HG02840 (cell line): Measurements from ENCODE around the gene PHF12.

ENCODE experiments used
- ATAC-seq: cut with Tn5 transposase; IDR thresholded peaks from one replicate; pipeline ENCODE4 v1.9.1; 2021; ENCODE audit warnings: mild to moderate bottlenecking, moderate library complexity, moderate number of reproducible peaks; ENCODE audit not compliant: unreplicated experiment, low FRiP score

PHF12 gene

DNA sequence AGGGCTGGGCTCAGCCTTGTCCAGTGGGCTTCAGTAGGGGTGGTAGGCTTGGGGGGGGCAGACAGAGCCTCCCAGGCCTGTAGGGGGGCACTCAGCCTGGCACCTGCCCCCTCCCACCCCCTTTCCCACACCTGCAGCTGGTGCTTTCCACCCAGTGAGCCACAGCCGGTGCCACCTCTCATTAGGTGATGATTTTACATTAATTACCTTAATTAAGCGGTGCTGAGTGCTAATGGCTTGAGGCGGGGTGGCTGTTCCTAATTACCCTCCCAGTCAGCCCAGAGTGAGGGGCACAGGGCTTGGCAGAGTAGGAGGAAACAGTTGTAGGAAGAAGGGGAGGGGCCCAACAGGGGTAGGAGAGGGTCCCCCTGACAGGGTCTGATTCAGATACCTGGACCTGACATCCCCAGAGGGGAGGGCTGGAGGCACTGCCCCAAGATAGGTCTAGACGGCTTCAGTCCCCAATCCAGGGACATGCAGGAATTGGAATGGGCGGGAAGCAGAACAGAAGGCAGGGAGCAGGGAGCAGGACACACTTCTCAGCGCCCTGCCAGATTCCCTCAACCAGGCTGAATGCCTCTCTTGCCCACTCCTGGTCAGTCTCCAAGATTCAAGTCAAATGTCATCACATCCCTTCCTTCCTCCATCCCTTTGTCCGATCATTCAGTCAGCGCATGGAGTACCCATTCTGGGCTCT lies 26.5 kb upstream of the PHF12 start:
- ATAC-seq: no peak

DNA sequence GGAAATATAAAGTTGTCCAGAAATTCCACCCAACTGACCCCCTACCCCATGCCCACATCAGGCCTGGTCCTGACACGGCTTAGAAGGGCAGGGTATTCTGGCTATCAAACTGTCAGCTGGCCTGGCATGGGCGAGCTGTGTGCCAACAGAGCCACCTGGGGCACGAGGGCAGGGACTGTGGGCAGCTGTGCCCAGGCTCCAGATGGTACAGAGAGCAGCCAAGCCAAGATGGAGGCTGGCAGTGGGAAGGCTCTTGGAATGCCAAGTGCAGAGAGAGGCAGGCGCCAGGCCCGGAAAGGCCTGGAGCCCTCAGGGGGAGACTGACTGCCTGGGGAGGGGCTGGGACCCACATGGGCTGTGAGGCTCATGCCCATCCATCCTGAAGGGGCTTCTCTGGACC lies 24.3 kb upstream of the PHF12 start:
- ATAC-seq: no peak

DNA sequence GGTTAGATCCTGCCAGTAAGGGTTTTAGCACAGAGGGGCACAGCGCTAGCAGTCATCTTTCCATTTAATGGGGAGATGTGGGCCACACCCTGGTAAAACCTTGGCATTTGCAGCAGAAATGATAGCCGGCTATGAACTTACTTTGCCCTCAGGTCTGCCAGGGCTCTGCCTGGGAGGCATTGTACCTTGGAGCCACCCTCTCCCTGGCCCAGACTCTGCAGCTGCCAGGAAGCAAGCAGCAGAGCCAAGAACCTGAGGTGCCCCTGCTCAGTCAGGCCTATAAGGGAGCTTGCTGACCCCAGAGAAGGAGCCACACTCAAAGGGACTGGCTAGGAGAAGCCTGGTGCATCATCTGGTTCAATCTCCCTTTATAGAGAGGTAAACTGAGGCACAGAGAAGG lies 23.7 kb upstream of the PHF12 start:
- ATAC-seq: no peak

DNA sequence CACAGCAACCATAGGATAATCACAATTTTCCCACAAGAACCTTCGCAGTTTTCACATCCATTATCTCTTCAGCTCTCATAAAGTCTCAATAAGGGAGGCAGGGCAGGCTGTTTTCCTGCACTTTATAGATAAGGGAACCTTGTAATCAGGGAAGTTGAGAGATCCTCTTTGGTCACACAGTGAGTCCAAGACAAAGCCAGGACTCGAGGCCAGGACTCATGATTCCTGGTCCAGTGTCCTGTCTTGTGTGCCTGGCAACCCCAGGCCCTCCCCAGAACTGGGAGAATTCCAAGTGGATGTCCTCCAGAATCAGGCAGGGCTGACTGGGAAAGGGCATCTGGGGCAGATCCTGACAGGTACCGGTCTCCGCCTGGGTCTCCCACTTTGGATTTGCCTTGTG lies 23.1 kb upstream of the PHF12 start:
- ATAC-seq: no peak

DNA sequence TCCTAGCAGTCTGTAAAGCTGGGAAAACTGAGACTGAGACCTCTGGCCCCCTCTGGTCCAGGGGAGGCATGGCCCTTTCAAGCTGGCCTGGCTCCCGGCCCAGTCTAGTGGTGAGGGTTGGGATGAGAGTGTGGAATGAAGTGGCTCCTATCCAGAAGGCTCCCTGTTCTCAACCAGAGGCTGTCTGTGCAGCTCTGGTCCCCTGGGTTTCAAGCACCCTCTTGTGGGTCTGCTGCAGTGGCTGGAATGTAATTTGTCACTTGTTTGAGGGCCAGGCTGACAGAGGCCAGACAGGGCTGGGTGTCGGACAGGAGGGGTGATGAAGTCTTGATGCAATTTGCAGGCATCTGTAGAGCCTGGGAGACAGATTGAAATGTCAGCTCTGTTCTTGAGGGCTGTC lies 22.1 kb upstream of the PHF12 start:
- no peak for ATAC-seq

DNA sequence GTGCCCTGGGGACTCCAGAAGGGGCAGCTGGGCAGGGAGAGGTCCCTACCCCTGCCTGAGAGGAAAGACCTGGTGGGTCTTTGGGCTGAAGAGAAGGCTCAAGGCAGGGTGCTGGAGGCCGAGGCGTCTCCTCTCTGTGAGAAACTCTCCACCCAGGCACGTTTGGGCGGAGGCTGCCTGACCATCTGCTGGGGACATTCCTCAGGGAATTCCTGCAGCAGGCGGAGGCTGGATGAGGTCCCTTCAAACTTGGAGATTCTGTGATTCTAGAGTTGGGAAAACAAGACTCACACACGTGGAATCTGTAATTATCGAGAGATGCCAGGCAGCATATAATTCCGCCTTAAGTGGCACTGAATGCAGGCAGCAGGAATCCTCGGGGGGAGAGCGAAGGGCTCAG lies 21.1 kb upstream of the PHF12 start:
- no peak for ATAC-seq

DNA sequence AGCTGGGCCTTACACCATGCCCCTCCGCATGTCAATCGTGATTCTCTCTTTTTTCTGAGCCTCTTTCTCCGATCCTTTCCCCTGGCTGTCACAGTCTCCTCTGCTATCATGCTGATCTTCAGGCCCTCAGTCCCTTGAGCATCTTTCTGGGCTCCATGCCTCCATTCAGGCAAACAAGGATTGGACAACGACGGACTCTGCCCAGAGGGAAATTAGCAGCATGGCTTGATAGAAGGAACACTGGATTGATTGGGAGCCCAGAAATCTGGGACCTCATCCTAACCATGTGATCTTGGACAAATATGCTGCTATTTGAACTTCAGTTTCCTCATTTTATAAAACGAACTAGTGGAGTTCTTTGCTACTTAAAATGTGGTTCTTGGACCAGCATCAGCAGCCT lies 19.6 kb upstream of the PHF12 start:
- no peak for ATAC-seq

DNA sequence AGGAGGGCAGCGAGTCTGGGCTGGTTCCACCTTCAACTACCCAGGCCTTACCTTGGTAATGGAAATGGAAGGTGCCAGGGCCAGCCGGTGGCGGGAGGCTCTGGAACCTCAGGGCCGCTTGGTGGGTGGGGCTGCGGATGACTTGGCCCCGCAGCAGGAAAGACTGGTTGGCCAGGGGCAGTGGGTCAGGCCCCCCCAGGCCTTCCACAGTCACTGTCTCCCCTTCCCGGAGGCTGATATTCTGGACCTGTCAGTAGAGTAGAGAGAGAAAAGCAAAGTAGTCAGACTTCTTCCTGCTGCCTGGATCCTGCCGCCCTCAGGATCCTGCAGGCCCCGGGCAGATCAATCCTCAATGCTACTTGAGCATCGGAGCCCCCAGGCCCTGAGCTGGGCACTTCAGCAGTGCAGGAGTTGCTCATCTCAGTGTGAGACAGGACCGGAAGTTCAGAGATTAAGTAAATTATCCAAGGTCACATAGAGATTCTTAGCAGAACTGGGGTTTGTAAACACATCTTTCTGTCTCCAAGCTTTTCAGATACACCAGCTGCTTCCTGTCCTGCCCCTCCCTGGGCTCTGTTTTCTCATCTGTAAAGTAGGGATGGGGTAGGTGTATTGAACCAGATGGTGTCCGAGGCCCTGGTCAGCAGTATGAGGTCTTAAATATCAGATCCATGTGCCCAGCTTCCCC lies 18.5 kb upstream of the PHF12 start:
- no peak for ATAC-seq

DNA sequence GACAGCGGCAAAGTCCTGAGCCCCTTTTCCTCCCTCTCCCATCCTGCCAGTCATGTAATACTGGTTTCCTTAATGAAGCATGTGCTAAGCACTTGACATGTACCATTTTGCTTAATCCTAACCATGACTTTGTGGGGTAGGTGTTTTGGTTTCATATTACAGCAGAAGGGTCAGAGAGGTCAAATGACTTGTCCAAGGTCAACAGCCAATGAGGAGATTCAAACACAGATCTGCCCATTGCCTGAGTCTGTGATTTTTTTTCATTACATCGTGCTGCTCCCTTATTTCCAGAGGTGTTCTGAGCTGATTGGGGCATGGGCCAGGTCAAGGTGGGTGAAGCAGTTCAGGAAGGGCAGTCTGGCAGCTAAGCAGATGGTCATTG lies 17.6 kb upstream of the PHF12 start:
- ATAC-seq: no peak

DNA sequence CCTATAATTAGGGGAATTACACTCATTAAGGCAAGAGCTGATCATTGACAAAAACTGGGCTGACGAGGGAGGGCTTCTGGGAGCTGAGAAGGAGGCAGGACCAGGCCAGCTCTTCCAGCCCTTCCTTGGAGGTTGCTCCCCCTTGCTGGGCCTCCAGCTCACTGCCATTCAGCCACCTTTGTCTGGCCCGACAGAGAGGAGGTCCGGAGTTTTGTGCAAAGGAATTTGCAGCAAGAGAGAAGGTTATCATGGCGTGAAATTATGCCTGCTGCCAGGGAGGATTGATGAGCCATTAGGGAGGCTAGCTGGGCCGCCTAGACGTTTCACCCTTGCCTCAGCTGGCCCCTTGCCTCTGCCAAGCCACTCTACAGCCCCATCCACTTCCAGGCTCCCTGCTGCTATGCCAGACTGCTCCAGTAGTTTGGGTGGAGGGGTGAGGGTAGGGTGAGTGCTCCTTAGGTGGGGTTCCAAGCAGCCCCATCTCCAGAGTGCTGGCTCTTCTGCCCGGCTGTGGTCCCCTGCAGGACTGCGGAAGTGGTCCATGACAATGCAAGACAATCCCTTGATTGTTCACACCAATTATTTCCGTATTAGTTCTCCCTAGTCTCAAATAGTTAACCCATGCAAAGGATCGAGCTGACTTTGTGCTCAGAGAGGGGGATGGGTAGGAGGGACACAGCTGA lies 17.1 kb upstream of the PHF12 start:
- no peak for ATAC-seq

DNA sequence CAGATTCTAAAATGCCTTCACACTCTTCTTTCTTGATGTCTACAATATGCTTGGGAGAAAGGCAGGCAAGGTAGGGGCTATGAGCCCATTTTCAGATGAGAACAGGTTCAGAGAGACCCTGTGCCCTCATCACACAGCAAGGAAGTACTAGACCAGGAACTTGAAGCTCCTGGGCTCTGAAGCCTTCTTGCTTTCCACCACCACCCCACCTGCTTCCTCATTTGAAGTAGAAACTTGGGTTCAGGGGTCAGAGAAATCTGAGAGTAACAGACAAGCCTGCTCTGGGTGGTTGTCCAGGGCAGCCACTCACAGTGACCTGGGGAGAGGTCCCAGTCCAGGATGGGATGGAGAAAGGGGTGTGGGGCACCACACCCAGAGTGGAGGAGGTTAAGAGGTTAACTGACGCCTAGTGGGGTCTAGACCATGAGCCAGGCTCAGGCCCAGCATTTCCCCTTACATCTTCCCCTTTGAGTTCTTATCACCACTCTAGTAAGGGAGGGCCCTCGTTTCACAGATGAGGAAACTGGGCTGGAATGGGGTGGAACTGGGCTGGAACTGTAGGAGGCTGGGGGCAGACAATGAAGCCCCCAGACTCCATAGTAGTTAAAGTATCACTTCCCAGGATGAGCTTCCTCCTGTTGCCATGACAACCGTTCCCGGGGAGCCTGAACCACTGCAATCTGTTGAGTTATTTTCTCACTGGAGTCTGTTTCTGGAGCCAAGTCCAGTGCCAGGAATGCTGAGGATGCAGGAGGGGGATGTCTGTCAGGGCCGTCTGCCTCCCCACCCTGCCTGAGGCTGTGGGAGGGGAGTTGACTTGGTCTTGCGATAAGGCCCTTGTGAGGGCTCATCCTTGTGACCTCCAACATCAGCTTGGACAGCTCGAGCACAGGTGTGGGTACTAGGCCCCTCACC lies 16.2 kb upstream of the PHF12 start:
- no peak for ATAC-seq

DNA sequence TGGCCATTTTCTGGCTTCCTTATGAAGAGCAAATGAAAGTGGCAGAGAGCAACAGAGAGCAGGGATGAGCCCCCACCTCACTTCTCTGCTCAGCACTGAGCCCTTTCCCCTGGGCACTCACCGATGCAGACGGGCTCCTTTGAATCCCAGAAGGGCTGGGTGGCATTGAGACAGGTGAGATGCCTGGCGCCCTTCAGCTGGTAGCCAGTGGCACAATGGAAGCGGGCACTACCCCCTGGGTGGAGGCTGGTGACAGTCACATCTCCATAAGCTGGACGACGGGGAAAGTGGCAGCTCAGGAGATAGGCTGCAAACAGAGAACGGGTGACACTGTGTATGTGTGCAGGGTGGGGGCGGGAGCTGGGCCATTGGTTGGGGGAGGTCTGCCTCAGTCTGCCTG lies 12.5 kb upstream of the PHF12 start:
- ATAC-seq: no peak

DNA sequence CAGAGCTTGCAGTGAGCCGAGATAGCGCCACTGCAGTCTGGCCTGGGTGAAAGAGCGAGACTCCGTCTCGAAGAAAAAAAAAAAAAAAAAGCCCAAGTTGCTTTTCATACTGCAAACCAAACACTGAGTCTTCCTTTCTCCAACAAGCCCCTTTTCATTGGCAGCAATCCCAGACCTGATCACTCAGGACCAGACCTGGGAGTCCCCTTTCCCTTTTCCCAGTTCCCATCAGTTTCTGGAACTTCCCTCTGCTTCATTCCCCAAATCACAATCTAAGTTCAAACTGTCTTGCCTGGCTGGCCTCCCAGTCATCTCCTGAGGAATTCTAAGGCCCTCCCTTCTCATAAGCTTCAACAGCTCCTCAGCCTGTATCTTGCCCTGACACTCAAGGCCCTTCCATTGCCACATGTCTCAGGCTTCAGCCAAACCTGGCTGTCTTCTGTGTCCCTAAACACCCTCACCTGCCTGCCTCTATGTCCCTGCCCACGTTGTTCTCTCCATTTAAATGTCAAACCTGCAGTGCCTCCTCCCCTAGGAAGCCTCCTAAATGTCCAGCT lies 11.8 kb upstream of the PHF12 start:
- no peak for ATAC-seq

DNA sequence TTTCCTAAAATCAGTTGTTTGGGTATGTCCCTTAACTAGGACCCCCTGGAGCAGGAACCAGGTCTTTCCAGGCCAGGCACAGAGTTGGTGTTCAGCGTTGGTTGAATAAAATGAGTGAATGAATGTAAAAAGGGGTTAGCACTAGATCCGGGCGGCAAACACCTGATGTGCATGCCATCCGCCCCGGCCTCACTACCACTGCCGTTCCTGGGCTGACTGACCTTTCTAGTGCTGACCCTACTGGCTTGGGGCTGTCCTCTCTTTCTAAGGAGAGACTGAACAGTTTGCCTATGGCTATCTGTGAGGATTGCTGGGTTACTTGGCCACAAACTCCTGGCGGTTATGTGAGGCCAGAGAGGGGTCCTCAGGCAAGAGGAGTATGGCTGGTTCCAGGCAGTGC lies 10.1 kb upstream of the PHF12 start:
- ATAC-seq: no peak

DNA sequence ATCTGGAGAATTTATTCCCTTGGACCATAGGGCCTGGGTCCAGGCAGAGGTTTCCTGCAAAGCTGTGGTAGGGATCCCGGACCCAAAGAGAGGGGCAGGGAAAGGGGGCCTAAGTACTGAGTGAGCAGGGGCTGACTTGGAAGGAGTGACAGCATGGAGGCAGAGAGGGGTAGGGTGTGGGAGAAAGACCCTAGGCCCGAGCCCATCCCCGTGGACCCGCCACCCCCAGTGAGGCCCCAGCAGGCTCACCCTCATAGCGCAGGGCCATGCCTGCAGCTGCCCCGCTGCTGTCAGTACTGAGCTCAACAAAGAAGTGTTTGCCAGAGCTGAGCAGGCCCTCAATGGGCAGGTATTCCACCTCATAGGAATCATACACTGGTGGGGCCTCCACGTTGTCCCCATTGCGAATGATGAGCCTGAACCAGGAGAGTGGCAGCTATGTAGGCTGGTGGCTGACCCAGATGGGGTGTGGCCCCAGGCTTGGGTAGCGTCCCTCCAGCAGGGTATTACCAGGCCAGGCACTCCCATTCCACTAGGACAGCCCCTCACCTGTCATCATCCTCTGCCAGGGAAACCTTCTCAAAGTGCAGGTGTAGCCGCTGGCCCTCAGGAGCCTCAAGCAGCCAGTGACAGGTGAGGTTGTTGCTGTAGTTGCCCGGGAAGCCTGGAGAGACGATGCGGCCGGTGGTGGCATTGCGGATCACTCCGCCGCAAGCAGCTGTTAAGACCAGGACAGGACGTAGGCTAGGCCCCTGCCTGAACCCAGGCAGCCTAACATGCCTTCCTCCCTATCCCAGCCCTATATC lies 9.1 kb upstream of the PHF12 start:
- ATAC-seq: no peak

DNA sequence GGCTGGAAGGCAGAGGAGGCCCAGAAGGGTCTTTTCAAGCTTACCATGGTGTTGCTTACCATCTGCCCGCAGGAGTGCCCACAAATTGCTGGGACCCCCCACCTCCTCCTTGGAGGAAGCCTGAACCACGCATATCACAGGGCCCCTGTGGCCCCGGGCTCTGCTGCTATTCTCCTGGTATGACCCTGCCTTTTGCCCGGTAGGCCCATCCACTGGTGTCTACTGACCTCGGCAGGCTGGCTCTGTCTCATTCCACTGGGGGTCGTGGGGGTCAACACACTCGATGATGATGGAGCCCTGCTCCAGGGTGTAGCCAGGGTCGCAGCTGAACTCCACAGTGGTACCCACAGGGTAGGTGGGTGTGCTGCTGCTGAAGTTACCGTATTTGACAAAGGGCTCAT lies 8.2 kb upstream of the PHF12 start:
- no peak for ATAC-seq

DNA sequence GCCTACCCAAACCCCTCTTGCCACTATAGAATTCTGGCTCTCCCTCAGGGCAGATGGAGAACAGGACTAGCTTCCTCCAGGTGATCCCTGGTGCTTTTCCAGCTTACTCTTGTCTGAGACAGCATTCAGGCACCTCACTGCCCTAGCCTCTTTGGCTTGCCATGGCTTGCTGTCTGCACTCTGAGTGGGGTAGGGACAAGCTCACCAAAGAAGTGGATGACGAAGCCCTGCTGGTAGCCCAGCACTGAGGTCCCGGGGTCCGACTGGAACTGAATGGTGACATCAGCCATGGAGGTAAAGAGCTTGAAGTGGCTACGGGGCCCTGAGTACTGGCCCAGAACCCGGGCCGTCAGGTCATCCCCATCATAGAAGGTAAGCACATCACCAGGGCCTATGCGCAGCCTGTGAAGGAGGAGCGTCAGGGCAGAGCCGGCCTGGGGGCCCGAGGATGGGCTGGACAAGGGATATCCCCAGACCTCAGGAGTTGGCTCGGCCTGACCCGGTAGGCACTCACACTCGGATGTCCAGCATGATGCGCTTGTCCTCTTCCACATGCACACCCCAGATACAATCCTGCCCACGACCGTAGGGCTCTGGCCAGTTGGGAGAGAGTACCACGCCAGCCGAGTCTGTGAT lies 7.6 kb upstream of the PHF12 start:
- no peak for ATAC-seq

DNA sequence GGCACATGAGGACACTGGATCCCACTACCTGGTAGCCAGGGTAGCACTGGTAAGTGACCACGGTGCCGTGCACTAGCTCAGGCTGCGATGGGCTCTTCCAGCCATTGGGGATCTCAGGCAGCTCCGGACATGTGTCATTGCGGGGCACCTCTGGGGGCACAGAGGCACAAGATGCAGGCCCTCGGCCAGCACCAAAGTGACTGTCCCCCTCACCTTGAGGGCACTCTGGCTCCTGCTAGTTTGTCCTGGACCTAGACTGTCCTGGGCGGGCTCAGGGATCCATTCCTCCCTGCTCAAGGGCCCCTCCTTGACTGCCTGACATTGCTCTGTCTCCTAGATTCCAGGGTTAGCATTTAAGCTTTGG lies 6.7 kb upstream of the PHF12 start:
- ATAC-seq: no peak

DNA sequence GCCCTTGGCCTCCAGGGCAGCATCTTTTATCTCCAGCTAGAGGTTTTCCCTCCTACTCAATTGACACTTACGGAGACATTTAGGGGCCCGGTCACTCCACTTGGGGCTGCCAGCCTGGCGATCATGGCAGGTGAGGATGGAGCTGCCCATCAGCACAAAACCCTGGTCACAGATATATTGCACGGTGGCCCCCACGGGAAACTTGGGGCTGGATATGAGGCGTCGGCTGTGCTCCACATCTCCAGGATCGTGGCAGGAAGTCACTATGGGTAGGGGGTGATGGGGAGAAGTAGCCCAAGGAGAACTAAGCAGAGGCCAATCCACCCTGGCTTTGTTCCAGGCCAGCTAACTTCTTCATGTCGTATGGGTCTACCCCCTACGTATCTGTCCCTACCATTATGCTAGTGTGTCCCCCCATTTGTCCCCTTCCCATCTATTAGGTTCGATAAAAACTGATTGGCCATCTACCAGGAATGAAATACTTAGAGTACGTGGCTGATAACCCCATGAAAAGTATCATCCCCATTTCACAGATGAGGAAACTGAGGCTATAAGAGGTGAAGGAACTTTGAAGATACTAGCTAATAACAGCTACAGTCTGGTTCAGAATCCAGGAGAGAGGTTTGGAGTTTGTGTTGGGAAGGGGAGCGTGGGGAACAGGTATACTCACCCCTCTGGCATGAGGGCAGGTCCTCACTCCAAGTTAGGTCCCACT lies 6.1 kb upstream of the PHF12 start:
- no peak for ATAC-seq
